ENCODE measurements around the gene FAR2. TPM values are rescaled to one million over a fixed set of nuclear protein-coding genes. Genes with fewer than 3 reads are reported as not detected.

FAR2 gene
- total and polyA plus RNA-seq, 9 donors = 9.5 to 20.0 (median 10.2) TPM

GRCh38 chr12:29200586-29200985, 51.5 kb downstream of the FAR2 start:
- Histone ChIP-seq H3K9me3 (replicated peaks; ENCODE audit: control insufficient read depth, low read depth, low read length) (no peaks in the 10 kb centered on the region), H3K27me3 (ENCODE audit: control insufficient read depth, insufficient read depth, low read length) (no peaks in the 10 kb centered on the region), H3K4me1 (ENCODE audit: control insufficient read depth, insufficient read depth, low read length) (no peaks in the 10 kb centered on the region), H3K36me3 (ENCODE audit: control insufficient read depth, insufficient read depth, low read length) (no peaks in the 10 kb centered on the region), H3K27ac (ENCODE audit: low read length) (no peak overlapping the region), H3K4me3 (ENCODE audit: low read length) (no peak overlapping the region)
- no peak for DNase-seq
- WGBS (ENCODE audit: insufficient coverage) = no CpG with 5 or more reads among the region's 5 CpGs

- WGBS (ENCODE audit: insufficient coverage) = no CpG with 5 or more reads among the region's 3 CpGs
- no peaks in the 10 kb centered on the region for H3K27me3 ChIP-seq (ENCODE audit: control insufficient read depth, insufficient read depth, low read length)
- no peak overlapping the region for H3K27ac ChIP-seq (ENCODE audit: low read length)
- no peaks in the 10 kb centered on the region for H3K9me3 ChIP-seq (replicated peaks; ENCODE audit: control insufficient read depth, low read depth, low read length)
- H3K4me1 ChIP-seq (ENCODE audit: control insufficient read depth, insufficient read depth, low read length) = no peaks in the 10 kb centered on the region
- DNase-seq = no peak
- H3K4me3 ChIP-seq (ENCODE audit: low read length) = no peak overlapping the region
- no peaks in the 10 kb centered on the region for H3K36me3 ChIP-seq (ENCODE audit: control insufficient read depth, insufficient read depth, low read length)
Measured at GRCh38 chr12:29201296-29201695, 52.2 kb downstream of the FAR2 start.

GRCh38 chr12:29201746-29202145, 52.7 kb downstream of the FAR2 start:
- Histone ChIP-seq H3K27ac (ENCODE audit: low read length) (no peak overlapping the region), H3K4me1 (ENCODE audit: control insufficient read depth, insufficient read depth, low read length) (no peaks in the 10 kb centered on the region), H3K9me3 (replicated peaks; ENCODE audit: control insufficient read depth, low read depth, low read length) (no peaks in the 10 kb centered on the region), H3K36me3 (ENCODE audit: control insufficient read depth, insufficient read depth, low read length) (no peaks in the 10 kb centered on the region), H3K27me3 (ENCODE audit: control insufficient read depth, insufficient read depth, low read length) (no peaks in the 10 kb centered on the region), H3K4me3 (ENCODE audit: low read length) (no peak overlapping the region)
- no peak for DNase-seq
- no CpG with 5 or more reads among the region's 2 CpGs for WGBS (ENCODE audit: insufficient coverage)

GRCh38 chr12:29204521-29204920, 55.4 kb downstream of the FAR2 start:
- Histone ChIP-seq H3K4me3 (ENCODE audit: low read length) (no peak overlapping the region), H3K9me3 (replicated peaks; ENCODE audit: control insufficient read depth, low read depth, low read length) (no peaks in the 10 kb centered on the region), H3K27me3 (ENCODE audit: control insufficient read depth, insufficient read depth, low read length) (no peaks in the 10 kb centered on the region), H3K36me3 (ENCODE audit: control insufficient read depth, insufficient read depth, low read length) (no peaks in the 10 kb centered on the region), H3K4me1 (ENCODE audit: control insufficient read depth, insufficient read depth, low read length) (no peaks in the 10 kb centered on the region), H3K27ac (ENCODE audit: low read length) (no peak overlapping the region)
- 93% methylated on average over 2 of the region's 6 CpGs for WGBS (ENCODE audit: insufficient coverage)
- DNase-seq = no peak

GRCh38 chr12:29207120-29207519, 58.0 kb downstream of the FAR2 start:
- H3K27ac ChIP-seq (ENCODE audit: low read length) = no peak overlapping the region
- no CpG with 5 or more reads among the region's 5 CpGs for WGBS (ENCODE audit: insufficient coverage)

GRCh38 chr12:29208060-29208459, 59.0 kb downstream of the FAR2 start:
- Histone ChIP-seq H3K27ac (ENCODE audit: low read length) (no peak overlapping the region), H3K4me3 (ENCODE audit: low read length) (no peak overlapping the region), H3K9me3 (replicated peaks; ENCODE audit: control insufficient read depth, low read depth, low read length) (no peaks in the 10 kb centered on the region), H3K36me3 (ENCODE audit: control insufficient read depth, insufficient read depth, low read length) (no peaks in the 10 kb centered on the region), H3K4me1 (ENCODE audit: control insufficient read depth, insufficient read depth, low read length) (no peaks in the 10 kb centered on the region), H3K27me3 (ENCODE audit: control insufficient read depth, insufficient read depth, low read length) (no peaks in the 10 kb centered on the region)
- peak; percentile 58 for DNase-seq
- WGBS (ENCODE audit: insufficient coverage) = no CpG with 5 or more reads among the region's 2 CpGs

More at GRCh38 chr12:29207120-29207519, 58.0 kb downstream of the FAR2 start:
- Histone ChIP-seq H3K36me3 (ENCODE audit: control insufficient read depth, insufficient read depth, low read length) (no peaks in the 10 kb centered on the region), H3K27me3 (ENCODE audit: control insufficient read depth, insufficient read depth, low read length) (no peaks in the 10 kb centered on the region), H3K4me1 (ENCODE audit: control insufficient read depth, insufficient read depth, low read length) (no peaks in the 10 kb centered on the region), H3K9me3 (replicated peaks; ENCODE audit: control insufficient read depth, low read depth, low read length) (no peaks in the 10 kb centered on the region), H3K4me3 (ENCODE audit: low read length) (no peak overlapping the region)
- DNase-seq = peak; percentile 58

- Histone ChIP-seq H3K27ac (ENCODE audit: low read length) (no peak overlapping the region), H3K9me3 (replicated peaks; ENCODE audit: control insufficient read depth, low read depth, low read length) (no peaks in the 10 kb centered on the region), H3K4me3 (ENCODE audit: low read length) (no peak overlapping the region), H3K27me3 (ENCODE audit: control insufficient read depth, insufficient read depth, low read length) (no peaks in the 10 kb centered on the region), H3K4me1 (ENCODE audit: control insufficient read depth, insufficient read depth, low read length) (no peaks in the 10 kb centered on the region), H3K36me3 (ENCODE audit: control insufficient read depth, insufficient read depth, low read length) (no peaks in the 10 kb centered on the region)
- no CpG with 5 or more reads among the region's 3 CpGs for WGBS (ENCODE audit: insufficient coverage)
- DNase-seq = no peak
Measured at GRCh38 chr12:29208936-29209701, 60.0 kb downstream of the FAR2 start.

GRCh38 chr12:29211696-29212095, 62.6 kb downstream of the FAR2 start:
- DNase-seq = peak; percentile 52
- Histone ChIP-seq H3K9me3 (replicated peaks; ENCODE audit: control insufficient read depth, low read depth, low read length) (no peaks in the 10 kb centered on the region), H3K4me1 (ENCODE audit: control insufficient read depth, insufficient read depth, low read length) (no peaks in the 10 kb centered on the region), H3K4me3 (ENCODE audit: low read length) (no peak overlapping the region), H3K36me3 (ENCODE audit: control insufficient read depth, insufficient read depth, low read length) (no peaks in the 10 kb centered on the region), H3K27me3 (ENCODE audit: control insufficient read depth, insufficient read depth, low read length) (no peaks in the 10 kb centered on the region), H3K27ac (ENCODE audit: low read length) (no peak overlapping the region)
- no CpG with 5 or more reads among the region's 2 CpGs for WGBS (ENCODE audit: insufficient coverage)

GRCh38 chr12:29212682-29213403, 63.8 kb downstream of the FAR2 start:
- H3K4me3 ChIP-seq (ENCODE audit: low read length) = no peak overlapping the region
- DNase-seq = peak; percentile 57
- H3K27me3 ChIP-seq (ENCODE audit: control insufficient read depth, insufficient read depth, low read length) = no peaks in the 10 kb centered on the region
- H3K9me3 ChIP-seq (replicated peaks; ENCODE audit: control insufficient read depth, low read depth, low read length) = no peaks in the 10 kb centered on the region
- peak overlapping the region; percentile 43 for H3K27ac ChIP-seq (ENCODE audit: low read length)
- 40% methylated on average over 1 of the region's 4 CpGs for WGBS (ENCODE audit: insufficient coverage)
- H3K36me3 ChIP-seq (ENCODE audit: control insufficient read depth, insufficient read depth, low read length) = no peaks in the 10 kb centered on the region
- H3K4me1 ChIP-seq (ENCODE audit: control insufficient read depth, insufficient read depth, low read length) = no peaks in the 10 kb centered on the region

- WGBS (ENCODE audit: insufficient coverage) = 100% methylated on average over 1 of the region's 2 CpGs
- H3K36me3 ChIP-seq (ENCODE audit: control insufficient read depth, insufficient read depth, low read length) = no peaks in the 10 kb centered on the region
- no peaks in the 10 kb centered on the region for H3K4me1 ChIP-seq (ENCODE audit: control insufficient read depth, insufficient read depth, low read length)
- H3K4me3 ChIP-seq (ENCODE audit: low read length) = no peak overlapping the region
- H3K27me3 ChIP-seq (ENCODE audit: control insufficient read depth, insufficient read depth, low read length) = no peaks in the 10 kb centered on the region
- DNase-seq = no peak
- no peaks in the 10 kb centered on the region for H3K9me3 ChIP-seq (replicated peaks; ENCODE audit: control insufficient read depth, low read depth, low read length)
- H3K27ac ChIP-seq (ENCODE audit: low read length) = no peak overlapping the region
Measured at GRCh38 chr12:29216266-29216665, 67.2 kb downstream of the FAR2 start.
